Lung (tissue), 12 donors: ENCODE measurements around the gene BRMS1. TPM values are rescaled to one million over a fixed set of nuclear protein-coding genes. Genes with fewer than 3 reads are reported as not detected.

Source experiments
- ATAC-seq: fragments of 200-7000 bp; cut with Tn5 transposase; one replicate; pipeline ENCODE4 v1.9.1; 2020; ENCODE audit warnings: moderate number of reproducible peaks; ENCODE audit not compliant: insufficient read depth, low FRiP score
- DNase-seq, 3 donors: peaks; one replicate each; pipeline ENCODE4 v3.0.0-alpha.2; 2013 to 2017
- H3K27ac ChIP-seq, 2 donors: one replicate each; pipeline ENCODE4 v1.5.1; 2013; ENCODE audit warnings: mild to moderate bottlenecking in 2 of 2, moderate library complexity in 2 of 2, control low read depth in 1 of 2, inconsistent platforms in 1 of 2, low read depth in 1 of 2, low read length in 1 of 2
- H3K27me3 ChIP-seq, 3 donors: one replicate each; pipeline ENCODE4 v1.5.1; 2013; ENCODE audit warnings: low read length in 2 of 3; ENCODE audit not compliant: control insufficient read depth in 3 of 3, insufficient read depth in 3 of 3
- H3K36me3 ChIP-seq, 4 donors: one replicate each; pipeline ENCODE4 v1.5.1; 2013; ENCODE audit warnings: low read length in 4 of 4, mild to moderate bottlenecking in 1 of 4, moderate library complexity in 1 of 4; ENCODE audit not compliant: control insufficient read depth in 4 of 4, insufficient read depth in 4 of 4
- H3K4me1 ChIP-seq, 5 donors: one replicate each; pipeline ENCODE4 v1.5.1; 2013; ENCODE audit warnings: low read length in 5 of 5, mild to moderate bottlenecking in 2 of 5, moderate library complexity in 1 of 5; ENCODE audit not compliant: control insufficient read depth in 5 of 5, insufficient read depth in 5 of 5
- H3K4me3 ChIP-seq: one replicate; pipeline ENCODE4 v1.5.1; 2013; ENCODE audit warnings: mild to moderate bottlenecking, control low read depth, moderate library complexity
- H3K9ac ChIP-seq, 2 donors: one replicate each; pipeline ENCODE4 v1.5.1; 2013; ENCODE audit warnings: low read length in 2 of 2, control low read depth in 1 of 2; ENCODE audit not compliant: insufficient read depth in 1 of 2
- H3K9me3 ChIP-seq, 4 donors: one replicate each; pipeline ENCODE4 v1.5.1; 2013; ENCODE audit warnings: low read length in 3 of 4, mild to moderate bottlenecking in 1 of 4, moderate library complexity in 1 of 4; ENCODE audit not compliant: control insufficient read depth in 4 of 4, insufficient read depth in 3 of 4
- CTCF ChIP-seq: IDR thresholded peaks from 2 replicates; pipeline ENCODE4 v1.5.1; 2012; ENCODE audit warnings: mild to moderate bottlenecking; ENCODE audit errors: control extremely low read depth, extremely low read depth
- WGBS, 2 donors: extraction: QIAGEN DNeasy Blood & Tissue Kit; methylation state at CpG; one replicate each; pipeline ENCODE4 v1.1.7; 2013; 5-methylcytosine and 5-hydroxymethylcytosine counted together
- polyA plus RNA-seq, 2 donors: library from polyadenylated mRNA; stranded (reverse); fragments of 200-250 nt; gene quantifications; one replicate each; pipeline ENCODE4 v1.2.1, GENCODE V29; 2013
- total RNA-seq, 2 donors: library from RNA; depleted of rRNA in 1 of 2; stranded (reverse); fragments of >200 nt in 1 of 2; gene quantifications; one replicate each; pipeline ENCODE4 v1.2.1, GENCODE V29; 2014 to 2021
- donor health status: control.
- donor health status: control.
- donor health status: Bipolar disorder and iron deficiency.
- donor health status: healthy.
- donor health status: DM: yes; HTN: yes; CAD: no.

Gene BRMS1
- total and polyA plus RNA-seq, 4 donors = 23.7 to 88.7 (median 49.2) TPM

DNA sequence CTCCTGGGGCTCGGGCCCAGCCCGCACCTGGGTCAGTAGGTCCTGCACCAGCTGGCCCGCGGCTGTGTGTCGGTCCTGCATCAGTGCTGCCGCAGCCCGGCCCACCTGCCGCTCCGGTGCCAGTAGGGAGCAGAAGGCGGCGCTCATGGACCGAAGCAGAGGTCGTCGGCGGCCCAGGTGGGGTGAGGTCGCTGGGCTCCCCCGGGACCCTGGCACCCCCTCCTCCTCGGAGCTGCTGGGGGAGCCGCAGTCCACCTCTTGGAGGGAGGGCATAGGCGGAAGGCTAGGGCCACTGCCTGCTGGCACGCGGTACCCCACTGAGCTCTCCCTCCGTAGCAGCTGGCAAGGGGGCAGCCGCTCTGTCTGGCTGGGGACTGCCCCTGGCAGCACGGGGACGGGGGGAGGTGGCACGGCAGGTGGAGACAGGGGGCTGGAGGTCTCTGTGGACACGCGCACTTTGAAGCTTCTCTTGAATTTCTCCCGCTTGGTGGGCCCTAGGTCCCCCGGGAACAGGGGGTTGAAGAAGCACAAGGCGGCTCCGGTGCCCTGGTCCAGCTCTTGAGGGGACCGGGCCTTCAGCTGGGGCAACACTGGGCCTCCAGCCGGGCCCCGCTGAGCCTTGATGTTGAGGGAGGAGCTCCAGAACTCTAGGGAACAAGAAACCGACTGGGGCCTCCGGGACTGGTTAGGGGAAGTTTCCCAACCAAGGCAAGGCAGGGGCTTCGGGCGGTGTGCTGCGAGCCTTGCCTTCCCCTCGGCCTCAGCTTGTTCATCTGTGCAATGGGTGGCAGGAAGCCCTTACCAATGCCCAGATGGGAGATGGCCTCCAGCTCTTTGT is 10.1 kb downstream of the BRMS1 start:
- Histone ChIP-seq H3K4me1 (peaks cover 0 to 21% (median 10%) of the 10 kb centered on the region in 5 donors), H3K36me3 (peaks cover 0 to 44% (median 4%) of the 10 kb centered on the region in 4 donors), H3K27me3 (no peaks in the 10 kb centered on the region), H3K4me3 (peak overlapping the region; percentile 63), H3K27ac (peak overlapping the region in 1 of 2 donors; percentile 91), H3K9ac (peak overlapping the region in 1 of 2 donors; percentile 37), H3K9me3 (peaks cover 0 to 1% (median 0%) of the 10 kb centered on the region in 4 donors)
- WGBS, 2 donors = 78 to 81% methylated on average over 35 to 42 of the region's 42 CpGs
- TF ChIP-seq CTCF = no peak
- DNase-seq (no peak), ATAC-seq (no peak)

DNA sequence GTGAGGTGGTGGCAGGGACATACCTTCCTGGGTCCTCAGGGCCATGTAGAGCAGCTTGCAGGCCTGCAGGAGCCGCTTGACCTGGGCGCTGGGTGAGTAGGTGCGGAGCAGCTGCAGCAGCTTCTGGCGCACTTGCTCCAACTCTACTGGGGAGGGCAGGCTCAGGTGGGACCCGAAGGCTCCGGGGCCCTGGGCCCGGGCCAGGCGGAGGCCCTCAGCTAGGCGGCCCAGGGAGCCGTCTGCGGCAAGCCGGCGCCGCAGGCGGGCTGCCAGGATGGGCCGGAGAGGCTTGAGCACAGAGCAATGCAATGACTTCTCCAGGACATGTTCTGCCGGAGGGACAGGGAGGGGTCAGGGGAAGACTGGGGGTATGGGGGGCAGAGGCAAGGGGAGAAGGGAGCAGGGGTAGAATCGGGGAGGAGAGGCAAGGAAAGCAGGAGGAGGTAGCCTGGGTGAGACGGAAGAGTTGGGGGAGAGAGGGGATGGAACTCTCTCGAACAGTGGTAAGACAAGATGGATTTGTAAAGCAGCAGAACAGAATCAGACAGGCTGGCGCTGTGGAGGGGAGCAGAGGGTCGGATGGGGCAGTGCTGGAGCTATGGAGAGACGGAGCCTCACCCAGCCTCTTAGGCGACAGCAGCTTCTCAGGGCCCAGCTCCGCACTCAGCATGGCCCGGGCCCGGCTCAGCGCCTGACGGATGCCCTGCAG is 10.9 kb downstream of the BRMS1 start:
- DNase-seq = no peak
- peaks cover 0 to 1% (median 0%) of the 10 kb centered on the region in 4 donors for H3K9me3 ChIP-seq
- H3K4me1 ChIP-seq = peaks cover 0 to 21% (median 10%) of the 10 kb centered on the region in 5 donors
- 87 to 93% methylated on average over 29 of the region's 29 CpGs for WGBS, 2 donors
- H3K9ac ChIP-seq = no peak overlapping the region
- no peak for ATAC-seq
- H3K27ac ChIP-seq = no peak overlapping the region
- no peaks in the 10 kb centered on the region for H3K27me3 ChIP-seq
- no peak overlapping the region for H3K4me3 ChIP-seq
- H3K36me3 ChIP-seq = peaks cover 0 to 37% (median 2%) of the 10 kb centered on the region in 4 donors
- TF ChIP-seq CTCF = no peak

- Histone ChIP-seq H3K9ac (no peak overlapping the region), H3K27me3 (no peaks in the 10 kb centered on the region), H3K4me1 (peaks cover 0 to 28% (median 13%) of the 10 kb centered on the region in 5 donors), H3K36me3 (peaks cover 0 to 30% (median 0%) of the 10 kb centered on the region in 4 donors), H3K27ac (no peak overlapping the region), H3K9me3 (peaks cover 0 to 1% (median 0%) of the 10 kb centered on the region in 4 donors), H3K4me3 (no peak overlapping the region)
- WGBS, 2 donors = 92 to 94% methylated on average over 19 of the region's 19 CpGs
- ATAC-seq (no peak), DNase-seq (no peak)
- TF ChIP-seq CTCF = no peak
These were observed 11.6 kb downstream of the BRMS1 start for GRCh38 chr11:66333220-66333877.
